NB4 (cell line): ENCODE measurements around the gene GGCX.

ENCODE experiments used
- CTCF ChIP-seq: IDR thresholded peaks from one replicate; pipeline ENCODE4 v1.5.1; 2012; ENCODE audit warnings: low read depth, low read length
- MYC ChIP-seq: IDR thresholded peaks from 2 replicates; pipeline ENCODE4 v1.6.1; 2011; ENCODE audit warnings: low read depth, low read length
- POLR2A ChIP-seq: IDR thresholded peaks from 2 replicates; pipeline ENCODE4 v1.6.1; 2011; ENCODE audit warnings: mild to moderate bottlenecking; ENCODE audit not compliant: insufficient read length; ENCODE audit errors: extremely low read depth

DNA sequence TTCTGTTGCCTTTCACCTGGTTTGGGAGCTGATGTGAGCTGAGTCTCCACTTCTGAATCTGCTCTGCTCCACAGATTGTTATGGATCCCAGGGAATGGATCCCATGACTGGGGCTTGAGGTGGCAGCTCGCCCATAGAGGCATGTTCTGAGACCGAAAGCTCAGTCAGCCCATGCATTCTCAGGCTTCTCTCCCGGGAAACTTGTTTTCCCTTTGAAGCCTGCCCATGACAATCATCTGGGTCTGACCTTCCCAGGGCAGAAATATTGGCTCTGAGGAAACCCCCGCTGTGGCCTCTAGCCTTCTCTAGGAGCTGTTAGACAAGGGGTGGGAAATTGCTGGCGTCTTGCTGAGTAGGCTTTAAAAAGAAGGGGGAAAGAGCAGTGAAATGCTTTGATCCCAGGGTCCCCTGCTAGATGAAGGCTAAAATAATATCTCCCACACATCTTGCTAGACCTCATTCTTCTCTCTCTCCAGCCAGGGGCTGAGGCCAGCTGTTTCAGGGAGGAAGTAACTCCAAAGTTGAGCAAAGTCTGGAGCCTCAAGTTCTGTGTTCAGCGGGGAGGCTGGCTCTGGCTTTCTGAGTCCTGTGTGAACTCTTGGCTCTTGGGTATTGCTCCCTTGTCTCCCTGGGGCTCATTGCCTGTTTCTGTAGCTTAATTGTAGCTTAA, 18.1 kb upstream of the GGCX start:
- TF ChIP-seq CTCF = no peak
- no peak for TF ChIP-seq MYC
- no peak for TF ChIP-seq POLR2A
